Pancreas (tissue), 10 donors: ENCODE data around the gene PPP2R2C. TPM values are rescaled to one million over a fixed set of nuclear protein-coding genes. Genes with fewer than 3 reads are reported as not detected.

Experiments used
- ATAC-seq, 4 donors: fragments of 200-7000 bp; cut with Tn5 transposase; one replicate each; pipeline versions ENCODE4 v1.8.0 to v1.9.1; 2020; ENCODE audit warnings: mild to moderate bottlenecking in 4 of 4, moderate library complexity in 4 of 4
- DNase-seq, 6 donors: peaks; one replicate each; pipeline ENCODE4 v3.0.0-alpha.2; 2020
- FAIRE-seq: peaks from 2 replicates; lab custom pipeline; 2012; peaks lifted over from hg19 to GRCh38; lab: Jason Lieb, UNC
- H3K27ac ChIP-seq, 4 donors: fragments of 200-600 bp; sonication (generic); 1 replicate in 3 of 4; 2 replicates in 1 of 4; pipeline versions ENCODE4 v1.5.0 to v1.8.0; 2020
- H3K27me3 ChIP-seq, 4 donors: fragments of 200-600 bp; one replicate each; pipeline ENCODE4 v1.8.0; 2021
- H3K36me3 ChIP-seq, 3 donors: fragments of 200-600 bp; sonication (generic) in 1 of 3; one replicate each; pipeline versions ENCODE4 v1.5.0 to v1.8.0; 2020 to 2021
- H3K4me1 ChIP-seq, 3 donors: fragments of 200-600 bp; one replicate each; pipeline ENCODE4 v1.8.0; 2021
- H3K4me3 ChIP-seq, 4 donors: fragments of 200-600 bp; sonication (generic) in 2 of 4; one replicate each; pipeline versions ENCODE4 v1.5.0 to v1.8.0; 2020 to 2021
- H3K9me3 ChIP-seq, 4 donors: fragments of 200-600 bp; one replicate each; pipeline ENCODE4 v1.8.0; 2021
- CTCF ChIP-seq, 4 donors: fragments of 200-600 bp; sonication (generic) in 3 of 4; IDR thresholded peaks; one replicate each; pipeline versions ENCODE4 v1.5.0 to v1.8.0; 2021; ENCODE audit warnings: antibody characterized with exemption in 4 of 4
- WGBS, 2 donors: extraction: QIAGEN DNeasy Blood & Tissue Kit; methylation state at CpG; one replicate each; pipeline ENCODE4 v1.1.7; 2013; 5-methylcytosine and 5-hydroxymethylcytosine counted together
- intact Hi-C, 3 donors: fragments of 100-400 bp; cut with DNase I; formaldehyde crosslinking; loops; one replicate each; pipeline versions ENCODE4 v1.11.1 to v1.14.2; 2022
- polyA plus RNA-seq, 2 donors: library from polyadenylated mRNA; stranded (reverse); fragments of 200-250 nt; gene quantifications; one replicate each; pipeline ENCODE4 v1.2.3, GENCODE V29; 2013
- total RNA-seq, 6 donors: library from RNA; stranded (reverse); fragmentation: NEBNext Ultra II Directional in 4 of 6; extraction: Animal tissue kit (Norgen Biotek cat#: 25700) in 4 of 6; gene quantifications; one replicate each; pipeline versions ENCODE4 v1.2.1 to v1.2.4, GENCODE V29; 2021 to 2023
- donor health status: healthy with polysubstance abuse.
- donor health status: DM: no; HTN: no; CAD: no; lungs with moderate emphysema.
- donor health status: DM: no; HTN: no; CAD: no.
- donor health status: control.
- donor health status: control.
- donor health status: Bipolar disorder and iron deficiency.
- donor health status: DM: yes; HTN: yes; CAD: no.
- donor health status: DM: no; HTN: no; CAD: no.
- donor health status: DM: no; HTN: no; CAD: no.
- donor health status: DM: yes; HTN: yes; CAD: no.

Gene PPP2R2C
- total and polyA plus RNA-seq, 8 donors: 0.05 to 2.0 (median 0.55) TPM

GRCh38 chr4:6343939-6344408 lies 128.4 kb downstream of the PPP2R2C start:
- FAIRE-seq: no peak
- peak in 3 of 4 donors; percentile 74 to 88 (median 76) for ATAC-seq
- no peak overlapping the region for H3K27ac ChIP-seq
- no peaks in the 10 kb centered on the region for H3K27me3 ChIP-seq
- H3K36me3 ChIP-seq: no peaks in the 10 kb centered on the region
- no peak overlapping the region for H3K4me3 ChIP-seq
- H3K4me1 ChIP-seq: no peaks in the 10 kb centered on the region
- 53 to 64% methylated on average over 11 of the region's 11 CpGs for WGBS, 2 donors
- no peak for TF ChIP-seq CTCF (IDR thresholded peaks at IDR 0.05)
- intact Hi-C loops: no loop called here
- H3K9me3 ChIP-seq: no peaks in the 10 kb centered on the region
- DNase-seq: peak in 3 of 6 donors; percentile 20 to 53 (median 41)

GRCh38 chr4:6342530-6343293 lies 129.7 kb downstream of the PPP2R2C start:
- WGBS, 2 donors: 62 to 67% methylated on average over 23 of the region's 23 CpGs
- H3K27me3 ChIP-seq: no peaks in the 10 kb centered on the region
- no peak overlapping the region for H3K27ac ChIP-seq
- H3K4me3 ChIP-seq: no peak overlapping the region
- TF ChIP-seq CTCF (IDR thresholded peaks at IDR 0.05): no peak
- intact Hi-C loops: no loop called here
- no peaks in the 10 kb centered on the region for H3K36me3 ChIP-seq
- FAIRE-seq (no peak), ATAC-seq (peak in 1 of 4 donors; percentile 31), DNase-seq (peak in 1 of 6 donors; percentile 19)
- no peaks in the 10 kb centered on the region for H3K4me1 ChIP-seq
- H3K9me3 ChIP-seq: no peaks in the 10 kb centered on the region

- no peak overlapping the region for H3K27ac ChIP-seq
Observed at GRCh38 chr4:6341696-6342095, 130.7 kb downstream of the PPP2R2C start.

GRCh38 chr4:6340446-6341015 lies 131.9 kb downstream of the PPP2R2C start:
- Histone ChIP-seq H3K27me3 (no peaks in the 10 kb centered on the region), H3K27ac (no peak overlapping the region), H3K9me3 (no peaks in the 10 kb centered on the region), H3K4me1 (peaks cover 0 to 4% (median 0%) of the 10 kb centered on the region in 3 donors), H3K36me3 (no peaks in the 10 kb centered on the region), H3K4me3 (no peak overlapping the region)
- ATAC-seq (no peak), DNase-seq (peak in 2 of 6 donors; percentile 29 to 43), FAIRE-seq (no peak)
- 53 to 59% methylated on average over 9 of the region's 9 CpGs for WGBS, 2 donors
- TF ChIP-seq CTCF (IDR thresholded peaks at IDR 0.05): no peak
- intact Hi-C loops: no loop called here

More at GRCh38 chr4:6341696-6342095, 130.7 kb downstream of the PPP2R2C start:
- Histone ChIP-seq H3K4me1 (peaks cover 0 to 4% (median 0%) of the 10 kb centered on the region in 3 donors), H3K27me3 (no peaks in the 10 kb centered on the region), H3K4me3 (no peak overlapping the region), H3K9me3 (no peaks in the 10 kb centered on the region), H3K36me3 (no peaks in the 10 kb centered on the region)
- FAIRE-seq (no peak), ATAC-seq (no peak), DNase-seq (no peak)
- WGBS, 2 donors: 46 to 58% methylated on average over 6 of the region's 6 CpGs
- no peak for TF ChIP-seq CTCF (IDR thresholded peaks at IDR 0.05)
- intact Hi-C loops: no loop called here
